AG09319 (cell line): ENCODE results near the gene OGDH.

Experiments used
- DNase-seq: peaks from one replicate; pipeline ENCODE4 v3.0.0-alpha.2; 2010; ENCODE audit warnings: low read depth; ENCODE audit errors: extremely low read depth
- CTCF ChIP-seq: IDR thresholded peaks from 2 replicates; pipeline ENCODE4 v1.5.1; 2011; ENCODE audit warnings: low read depth, mild to moderate bottlenecking, inconsistent platforms, low read length, moderate library complexity

The OGDH gene

DNA sequence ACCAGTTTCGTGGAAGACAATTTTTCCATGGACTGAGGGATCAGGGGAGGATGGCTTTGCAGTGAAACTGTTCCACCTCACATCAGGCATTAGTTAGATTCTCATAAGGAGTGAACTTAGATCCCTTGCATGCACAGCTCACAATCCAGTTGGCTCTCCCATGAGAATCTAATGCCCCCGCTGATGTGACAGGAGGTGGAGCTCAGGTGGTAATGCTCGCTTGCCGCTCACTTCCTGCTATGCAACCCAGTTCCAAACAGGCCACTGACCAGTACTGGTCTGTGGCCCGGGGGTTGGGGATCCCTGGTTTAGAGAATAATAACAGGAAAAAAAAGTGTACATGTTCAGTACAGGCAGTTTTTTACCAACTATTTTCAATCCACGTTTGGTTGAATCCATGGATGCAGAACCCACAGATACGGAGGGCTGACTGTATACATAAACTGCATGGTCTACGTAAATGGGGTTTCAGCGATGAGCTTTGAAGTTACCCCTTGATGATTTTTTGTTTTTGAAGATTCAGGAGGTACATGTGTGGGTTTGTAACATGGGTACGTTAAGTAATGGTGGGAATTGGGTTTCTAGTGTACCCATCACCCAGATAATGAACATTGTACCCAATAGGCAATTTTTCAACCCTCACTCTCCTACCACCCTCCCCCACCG, 24.5 kb downstream of the OGDH start:
- no peak for TF ChIP-seq CTCF
- DNase-seq, result no peak

- TF ChIP-seq CTCF, result no peak
- DNase-seq, result no peak
Observed at GRCh38 chr7:44631458-44632115, 25.2 kb downstream of the OGDH start.

GRCh38 chr7:44632196-44632595, 25.8 kb downstream of the OGDH start:
- no peak for TF ChIP-seq CTCF
- no peak for DNase-seq

- no peak for TF ChIP-seq CTCF
- peak; percentile 87 for DNase-seq
Observed at GRCh38 chr7:44633254-44634186, 27.1 kb downstream of the OGDH start.

DNA sequence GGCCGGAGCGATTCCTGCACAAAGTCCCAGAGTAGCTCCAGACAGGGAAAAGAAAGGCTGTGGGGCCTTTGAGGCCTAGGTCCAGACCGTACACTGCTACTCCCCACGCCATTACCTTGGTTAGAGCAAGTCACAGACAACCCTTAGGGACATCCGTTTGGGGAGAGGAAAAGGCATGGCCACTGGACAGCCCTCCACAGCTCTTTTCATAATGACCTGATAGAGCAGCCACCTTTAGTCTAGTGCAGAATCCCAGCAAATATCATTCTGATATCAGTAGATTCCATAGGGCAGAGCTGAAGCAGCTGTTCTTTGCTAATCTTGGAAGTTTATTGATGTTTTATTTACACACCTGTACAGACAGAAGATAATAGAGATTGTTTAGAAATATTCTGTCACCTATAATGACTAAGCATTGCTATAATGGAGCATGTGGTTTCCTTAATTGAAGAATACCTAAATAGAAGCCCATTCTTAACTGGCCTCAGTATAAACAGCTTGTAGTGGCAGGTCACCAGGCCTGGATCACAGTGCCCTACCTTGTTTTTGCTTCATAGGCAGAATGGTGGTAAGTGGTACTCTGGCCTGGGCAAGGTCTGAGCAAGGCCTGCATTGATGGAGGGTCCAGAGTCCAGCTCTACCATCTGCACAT, 27.9 kb downstream of the OGDH start:
- no peak for TF ChIP-seq CTCF
- DNase-seq, result no peak

- no peak for DNase-seq
- TF ChIP-seq CTCF, result no peak
Observed at GRCh38 chr7:44634839-44635591, 28.6 kb downstream of the OGDH start.
